ENCODE results near the gene RUNX2.

The RUNX2 gene

DNA sequence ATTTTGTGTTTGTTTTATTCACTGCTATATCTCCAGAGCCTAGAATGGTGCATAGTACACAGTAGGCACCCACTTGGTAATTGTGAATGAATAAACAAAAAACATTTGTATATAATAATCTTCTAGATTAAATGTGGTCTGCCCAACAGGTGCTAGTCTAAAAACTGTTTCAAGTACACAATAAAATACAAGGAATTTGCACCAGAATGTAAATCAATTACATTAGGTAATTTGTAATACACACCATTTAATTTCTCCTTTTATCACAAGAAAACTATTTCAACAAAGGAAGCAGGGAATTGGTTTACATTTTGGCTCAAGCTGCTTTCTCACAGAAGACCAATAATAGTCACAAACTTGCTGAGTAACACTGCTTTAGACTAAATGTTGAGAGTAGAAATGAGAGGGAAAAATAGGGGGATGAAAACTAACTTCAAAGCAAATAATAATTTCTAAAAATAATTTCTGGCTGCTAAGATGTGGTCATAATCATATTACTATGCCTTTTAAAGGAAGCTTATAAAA is 22.1 kb downstream of the RUNX2 start:
- no peak overlapping the region for H3K4me3 ChIP-seq (ENCODE audit: control insufficient read depth, low read depth, low read length)
- no peak for DNase-seq (ENCODE audit: low read depth)
- TF ChIP-seq, protein P1, sequence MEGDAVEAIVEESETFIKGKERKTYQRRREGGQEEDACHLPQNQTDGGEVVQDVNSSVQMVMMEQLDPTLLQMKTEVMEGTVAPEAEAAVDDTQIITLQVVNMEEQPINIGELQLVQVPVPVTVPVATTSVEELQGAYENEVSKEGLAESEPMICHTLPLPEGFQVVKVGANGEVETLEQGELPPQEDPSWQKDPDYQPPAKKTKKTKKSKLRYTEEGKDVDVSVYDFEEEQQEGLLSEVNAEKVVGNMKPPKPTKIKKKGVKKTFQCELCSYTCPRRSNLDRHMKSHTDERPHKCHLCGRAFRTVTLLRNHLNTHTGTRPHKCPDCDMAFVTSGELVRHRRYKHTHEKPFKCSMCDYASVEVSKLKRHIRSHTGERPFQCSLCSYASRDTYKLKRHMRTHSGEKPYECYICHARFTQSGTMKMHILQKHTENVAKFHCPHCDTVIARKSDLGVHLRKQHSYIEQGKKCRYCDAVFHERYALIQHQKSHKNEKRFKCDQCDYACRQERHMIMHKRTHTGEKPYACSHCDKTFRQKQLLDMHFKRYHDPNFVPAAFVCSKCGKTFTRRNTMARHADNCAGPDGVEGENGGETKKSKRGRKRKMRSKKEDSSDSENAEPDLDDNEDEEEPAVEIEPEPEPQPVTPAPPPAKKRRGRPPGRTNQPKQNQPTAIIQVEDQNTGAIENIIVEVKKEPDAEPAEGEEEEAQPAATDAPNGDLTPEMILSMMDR (conservative IDR thresholded peaks at IDR 0.05; ENCODE audit: control insufficient read depth, insufficient read depth, low read depth, low read length), result no peak

DNA sequence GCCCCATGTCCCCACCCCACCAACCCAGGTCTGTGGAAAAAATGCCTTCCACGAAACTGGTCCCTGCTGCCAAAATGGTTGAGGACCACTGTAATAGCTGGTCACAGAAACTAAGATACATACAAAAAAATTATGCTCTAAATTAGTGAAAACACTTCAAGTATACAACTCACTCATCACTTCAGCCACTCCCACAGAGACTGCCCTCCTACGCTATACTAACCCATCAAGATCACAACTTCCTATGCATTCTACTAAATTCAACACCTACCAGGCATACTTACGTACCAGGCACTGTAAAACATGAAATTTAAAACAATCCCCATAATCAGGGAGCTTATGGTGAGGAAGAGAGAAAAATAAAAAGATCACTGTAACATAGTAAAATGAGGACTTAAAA is 22.9 kb downstream of the RUNX2 start:
- DNase-seq (ENCODE audit: low read depth), result no peak
- TF ChIP-seq, protein P1 (conservative IDR thresholded peaks at IDR 0.05; ENCODE audit: control insufficient read depth, insufficient read depth, low read depth, low read length), result no peak
- no peak overlapping the region for H3K4me3 ChIP-seq (ENCODE audit: control insufficient read depth, low read depth, low read length)

DNA sequence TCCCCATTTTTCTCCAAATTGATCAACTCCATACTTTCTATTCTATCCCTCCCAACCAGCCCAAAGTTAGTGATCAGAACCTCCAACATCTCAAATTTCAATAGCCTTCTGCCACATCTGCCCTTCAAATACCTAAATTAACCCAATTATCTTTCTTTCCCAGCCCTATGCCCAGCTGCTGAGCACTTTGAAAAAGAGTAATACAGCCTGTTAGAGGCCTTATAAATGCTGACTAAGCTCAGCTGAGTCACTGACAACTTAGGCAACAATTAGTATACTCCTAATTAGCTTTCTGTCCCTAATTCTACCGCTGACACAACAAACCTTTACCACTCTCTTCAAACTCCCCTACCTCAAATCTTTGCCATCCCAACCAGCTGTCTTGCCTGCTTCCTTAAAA is 23.5 kb downstream of the RUNX2 start:
- TF ChIP-seq, protein P1 (conservative IDR thresholded peaks at IDR 0.05; ENCODE audit: control insufficient read depth, insufficient read depth, low read depth, low read length), result no peak
- no peak overlapping the region for H3K4me3 ChIP-seq (ENCODE audit: control insufficient read depth, low read depth, low read length)
- DNase-seq (ENCODE audit: low read depth), result no peak

DNA sequence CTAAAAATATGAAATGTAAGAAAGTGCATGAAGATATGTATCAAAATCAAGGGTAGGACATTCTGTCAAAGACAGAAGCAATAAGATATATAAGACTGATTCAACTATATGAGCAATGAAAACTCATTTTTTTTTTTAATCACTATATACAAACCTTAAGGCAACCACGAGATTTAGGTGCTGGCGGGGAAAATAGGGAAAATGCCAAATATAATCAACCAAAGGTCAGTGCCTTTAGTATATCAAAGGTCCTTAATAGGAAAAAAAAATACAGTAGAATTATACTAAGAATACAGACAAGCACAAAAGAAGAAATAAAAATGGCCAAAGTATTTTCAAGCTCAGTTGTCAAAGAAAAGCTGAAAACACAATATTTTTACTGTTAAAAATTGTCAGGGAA is 25.5 kb downstream of the RUNX2 start:
- H3K4me3 ChIP-seq (ENCODE audit: control insufficient read depth, low read depth, low read length), result no peak overlapping the region
- TF ChIP-seq, protein P1 (conservative IDR thresholded peaks at IDR 0.05; ENCODE audit: control insufficient read depth, insufficient read depth, low read depth, low read length), result no peak
- DNase-seq (ENCODE audit: low read depth), result no peak

DNA sequence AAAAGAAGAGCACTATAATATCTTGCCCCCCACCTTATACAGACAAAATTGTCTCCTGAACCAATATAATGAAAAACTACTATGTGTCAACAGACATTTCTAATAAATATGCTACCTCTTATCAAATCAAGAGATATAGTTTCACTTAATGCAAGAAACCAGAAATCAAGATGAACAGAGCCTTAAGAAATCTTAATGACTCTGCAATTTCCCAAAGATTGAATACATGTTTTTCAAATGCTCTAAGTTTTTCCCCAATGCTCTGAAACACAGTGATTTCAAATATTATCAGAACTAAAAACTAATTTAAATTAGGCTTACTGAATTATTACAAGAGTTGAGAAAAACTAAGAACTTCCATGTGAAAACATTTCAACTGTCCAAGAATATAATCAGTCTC is 36.3 kb downstream of the RUNX2 start:
- no peak for DNase-seq (ENCODE audit: low read depth)
- TF ChIP-seq, protein P1 (conservative IDR thresholded peaks at IDR 0.05; ENCODE audit: control insufficient read depth, insufficient read depth, low read depth, low read length), result no peak
- H3K4me3 ChIP-seq (ENCODE audit: control insufficient read depth, low read depth, low read length), result no peak overlapping the region

DNA sequence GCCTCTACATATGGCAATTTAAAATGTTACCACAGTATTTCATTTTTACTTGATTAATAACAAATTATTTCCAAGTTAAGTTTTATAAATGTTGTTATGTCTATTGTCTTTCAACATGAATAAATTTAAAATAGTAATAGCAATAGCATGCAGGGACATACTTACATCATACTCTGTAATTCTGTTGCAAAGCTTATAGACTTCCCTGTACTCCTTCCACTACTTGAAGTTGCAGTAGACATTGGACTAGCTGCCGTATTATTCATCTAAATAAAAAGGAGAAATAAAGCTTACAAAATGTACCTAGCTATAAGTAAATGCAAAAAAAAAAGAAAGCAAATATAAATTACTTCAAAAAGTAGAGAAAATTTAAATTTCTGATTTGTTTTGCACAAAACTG is 36.9 kb downstream of the RUNX2 start:
- no peak for DNase-seq (ENCODE audit: low read depth)
- no peak overlapping the region for H3K4me3 ChIP-seq (ENCODE audit: control insufficient read depth, low read depth, low read length)
- TF ChIP-seq, protein P1 (conservative IDR thresholded peaks at IDR 0.05; ENCODE audit: control insufficient read depth, insufficient read depth, low read depth, low read length), result no peak

DNA sequence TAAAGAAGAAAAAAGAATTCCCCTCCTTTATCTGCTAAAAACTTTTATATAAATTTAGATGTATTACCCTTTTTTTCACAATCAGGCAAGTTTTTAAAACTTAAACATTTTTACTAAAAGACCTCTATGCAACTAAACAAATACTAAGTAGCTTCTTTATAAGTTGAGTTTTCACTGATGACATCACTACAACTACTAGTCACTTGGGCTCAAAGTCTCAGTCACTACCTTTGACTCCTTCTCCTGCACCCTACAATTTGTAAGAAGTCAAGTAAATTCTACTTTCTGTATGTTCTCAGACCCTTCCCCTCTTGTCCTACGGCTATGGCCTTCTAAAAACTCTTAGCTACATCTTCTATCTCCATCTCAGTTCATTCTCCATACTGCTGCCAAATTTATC is 38.4 kb downstream of the RUNX2 start:
- DNase-seq (ENCODE audit: low read depth), result no peak
- TF ChIP-seq, protein P1 (conservative IDR thresholded peaks at IDR 0.05; ENCODE audit: control insufficient read depth, insufficient read depth, low read depth, low read length), result no peak
- no peak overlapping the region for H3K4me3 ChIP-seq (ENCODE audit: control insufficient read depth, low read depth, low read length)
